GM19452 (cell line): ENCODE data around the gene ABCA10.
A peak's percentile ranks its signal among the peaks of the same experiment; 100 is the strongest.
"Not testable (repeated sequence)": the region's sequence is repeated elsewhere in the genome, so short reads cannot be mapped to it uniquely, and the experiment has no call there.

Experiments used
- ATAC-seq: cut with Tn5 transposase; IDR thresholded peaks from one replicate; pipeline ENCODE4 v1.9.1; 2021; ENCODE audit not compliant: unreplicated experiment

Gene ABCA10, protein sequence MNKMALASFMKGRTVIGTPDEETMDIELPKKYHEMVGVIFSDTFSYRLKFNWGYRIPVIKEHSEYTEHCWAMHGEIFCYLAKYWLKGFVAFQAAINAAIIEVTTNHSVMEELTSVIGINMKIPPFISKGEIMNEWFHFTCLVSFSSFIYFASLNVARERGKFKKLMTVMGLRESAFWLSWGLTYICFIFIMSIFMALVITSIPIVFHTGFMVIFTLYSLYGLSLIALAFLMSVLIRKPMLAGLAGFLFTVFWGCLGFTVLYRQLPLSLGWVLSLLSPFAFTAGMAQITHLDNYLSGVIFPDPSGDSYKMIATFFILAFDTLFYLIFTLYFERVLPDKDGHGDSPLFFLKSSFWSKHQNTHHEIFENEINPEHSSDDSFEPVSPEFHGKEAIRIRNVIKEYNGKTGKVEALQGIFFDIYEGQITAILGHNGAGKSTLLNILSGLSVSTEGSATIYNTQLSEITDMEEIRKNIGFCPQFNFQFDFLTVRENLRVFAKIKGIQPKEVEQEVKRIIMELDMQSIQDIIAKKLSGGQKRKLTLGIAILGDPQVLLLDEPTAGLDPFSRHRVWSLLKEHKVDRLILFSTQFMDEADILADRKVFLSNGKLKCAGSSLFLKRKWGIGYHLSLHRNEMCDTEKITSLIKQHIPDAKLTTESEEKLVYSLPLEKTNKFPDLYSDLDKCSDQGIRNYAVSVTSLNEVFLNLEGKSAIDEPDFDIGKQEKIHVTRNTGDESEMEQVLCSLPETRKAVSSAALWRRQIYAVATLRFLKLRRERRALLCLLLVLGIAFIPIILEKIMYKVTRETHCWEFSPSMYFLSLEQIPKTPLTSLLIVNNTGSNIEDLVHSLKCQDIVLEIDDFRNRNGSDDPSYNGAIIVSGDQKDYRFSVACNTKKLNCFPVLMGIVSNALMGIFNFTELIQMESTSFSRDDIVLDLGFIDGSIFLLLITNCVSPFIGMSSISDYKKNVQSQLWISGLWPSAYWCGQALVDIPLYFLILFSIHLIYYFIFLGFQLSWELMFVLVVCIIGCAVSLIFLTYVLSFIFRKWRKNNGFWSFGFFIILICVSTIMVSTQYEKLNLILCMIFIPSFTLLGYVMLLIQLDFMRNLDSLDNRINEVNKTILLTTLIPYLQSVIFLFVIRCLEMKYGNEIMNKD (N-terminal part only)

DNA sequence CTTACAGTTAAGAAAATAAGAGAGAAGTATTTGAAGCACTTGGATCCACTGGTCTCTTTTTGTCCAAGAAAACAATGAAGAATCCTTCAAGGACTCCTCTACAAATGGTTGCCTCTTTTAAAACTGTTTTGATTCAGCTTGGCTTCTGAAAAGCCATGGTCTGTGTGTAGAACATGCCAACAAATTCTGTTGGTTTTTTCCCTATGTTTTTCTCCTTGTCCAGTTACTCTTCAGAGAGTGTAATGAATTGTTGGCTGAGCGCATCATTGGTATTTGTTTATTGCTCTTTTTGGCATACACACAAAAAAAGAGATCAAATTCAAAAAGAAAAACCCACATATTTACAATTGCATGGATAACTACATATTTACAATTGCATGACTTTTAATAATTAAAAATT is at the start of gene ABCA10:
Gene ABCA10, minus strand, starts transcription at position 249 of the 400 bp plus-strand sequence. CDS start 3,466 bp downstream, outside the sequence.
- no peak for ATAC-seq

DNA sequence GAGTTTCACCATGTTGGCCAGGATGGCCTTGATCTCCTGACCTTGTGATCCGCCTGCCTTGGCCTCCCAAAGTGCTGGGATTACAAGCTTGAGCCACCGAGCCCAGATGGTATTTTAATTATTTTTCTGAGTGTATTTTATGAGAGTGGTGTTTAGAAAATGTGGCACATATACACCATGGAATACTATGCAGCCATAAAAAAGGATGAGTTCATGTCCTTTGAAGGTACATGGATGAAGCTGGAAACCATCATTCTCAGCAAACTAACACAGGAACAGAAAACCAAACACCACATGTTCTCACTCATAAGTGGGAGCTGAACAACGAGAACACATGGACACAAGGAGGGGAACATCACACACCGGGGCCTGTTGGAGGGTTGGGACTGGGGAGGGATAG is 47.7 kb upstream of the ABCA10 start:
- not testable (repeated sequence) for ATAC-seq

DNA sequence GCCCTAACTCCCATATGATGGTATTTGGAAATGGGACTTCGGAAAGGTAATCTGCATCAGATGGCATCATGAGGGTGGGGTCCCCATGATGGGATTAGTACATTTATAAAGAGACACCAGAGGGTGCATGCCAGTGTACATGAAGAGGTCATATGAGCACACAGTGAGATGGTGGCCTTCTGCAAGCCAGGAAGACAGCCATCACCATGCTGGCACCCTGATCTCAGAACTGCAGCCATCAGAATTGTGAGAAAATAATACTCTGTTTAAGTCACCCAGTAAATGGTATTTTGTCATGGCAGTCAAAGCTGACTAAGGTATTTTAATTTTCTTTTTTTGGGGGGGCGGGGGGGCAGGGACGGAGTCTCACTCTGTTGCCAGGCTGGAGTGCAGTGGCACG is 47.1 kb upstream of the ABCA10 start:
- no peak for ATAC-seq

DNA sequence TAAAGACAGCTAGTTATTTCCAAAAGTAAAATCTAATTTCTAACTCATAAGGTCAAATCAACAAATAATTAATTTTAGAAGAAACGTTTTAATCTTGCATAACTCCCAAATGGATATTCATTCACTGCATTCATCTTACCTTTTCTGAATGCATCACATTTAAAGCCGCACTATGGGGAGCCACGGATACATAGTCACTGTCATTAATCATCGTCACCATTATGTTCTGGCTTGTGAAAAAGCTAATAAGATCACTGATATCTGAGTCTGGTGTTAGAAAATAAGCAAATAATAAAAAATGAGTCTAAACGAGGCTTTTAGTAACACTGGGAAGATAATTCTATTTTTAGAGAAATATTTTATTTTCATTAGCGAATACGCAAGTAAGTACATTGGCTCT is 42.4 kb upstream of the ABCA10 start:
- ATAC-seq = no peak

DNA sequence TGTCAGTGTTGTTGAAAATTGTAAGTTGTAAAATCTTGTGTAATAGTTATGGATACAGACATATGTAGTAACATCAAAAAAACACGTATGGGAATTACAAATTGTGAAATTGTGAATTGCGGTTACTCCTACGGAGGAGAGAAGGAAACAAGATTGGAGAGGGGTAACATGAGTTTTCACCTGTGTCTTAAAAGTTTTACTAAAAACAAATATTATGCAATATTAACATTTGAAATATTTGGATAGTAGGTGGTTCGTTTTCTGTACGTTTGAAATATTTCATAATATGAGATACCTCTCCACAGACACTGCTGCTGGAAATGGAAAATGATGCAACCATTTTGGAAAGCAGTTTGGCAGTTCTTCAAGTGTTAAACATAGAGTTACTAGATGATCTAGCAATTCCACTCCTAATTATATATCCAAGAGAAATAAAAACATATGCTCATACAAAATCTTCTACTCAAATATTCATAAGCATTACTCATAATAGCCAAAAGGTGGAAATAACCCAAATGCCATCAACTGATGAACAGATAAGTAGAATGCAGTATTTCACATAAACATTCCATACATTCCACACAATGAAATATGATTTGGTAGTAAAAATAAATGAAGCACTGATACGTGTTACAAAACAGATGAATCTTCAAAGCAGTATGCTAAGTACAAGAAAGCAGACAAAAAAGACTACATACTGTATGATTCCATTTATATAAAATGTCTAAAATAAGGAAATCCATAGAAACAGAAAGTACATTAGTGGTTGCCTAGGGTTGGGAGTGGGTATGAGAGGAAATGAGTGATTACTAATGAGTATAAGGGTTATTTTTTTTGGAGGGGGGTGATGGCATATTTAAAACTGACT is 40.7 kb upstream of the ABCA10 start:
- ATAC-seq = no peak

DNA sequence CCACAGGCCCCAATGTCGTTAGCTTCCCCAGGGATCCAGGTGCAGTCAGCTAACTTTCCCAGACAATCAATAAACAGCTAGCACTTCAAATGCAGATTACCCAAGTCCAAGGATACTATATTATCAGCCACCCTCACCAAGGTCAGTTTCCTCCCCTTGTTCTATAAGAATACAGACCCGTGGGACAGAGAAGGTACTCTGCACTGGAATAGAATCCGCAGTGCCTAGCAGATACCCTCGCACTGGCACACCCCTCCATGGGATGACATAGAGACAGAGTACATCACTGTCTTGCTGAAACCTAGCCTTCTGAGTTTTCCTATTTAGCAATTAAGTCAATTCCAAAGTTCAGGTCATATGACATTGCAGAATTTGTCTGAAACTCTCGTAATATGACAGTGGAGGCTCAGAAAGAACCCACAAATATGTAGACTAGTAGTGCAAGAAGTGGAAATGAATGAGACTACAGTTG is 40.0 kb upstream of the ABCA10 start:
- no peak for ATAC-seq

DNA sequence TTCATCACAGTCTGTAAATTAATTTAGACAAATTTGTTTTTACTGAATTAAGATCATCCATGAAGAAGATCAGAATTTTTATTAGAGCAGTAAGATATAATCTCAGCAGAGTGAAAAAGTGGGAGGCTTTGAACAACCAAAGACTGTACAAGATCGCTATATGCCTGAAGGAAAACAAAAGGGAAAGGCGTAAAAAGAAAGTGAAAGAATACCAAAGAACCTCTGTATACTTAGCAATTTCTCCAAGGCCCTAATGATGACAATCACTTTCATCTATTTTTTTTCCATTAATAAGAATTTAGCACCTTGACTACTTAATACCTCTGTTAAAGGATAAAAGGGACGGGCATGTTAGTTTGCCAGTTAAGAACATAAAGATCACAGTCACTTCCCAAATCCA is 38.6 kb upstream of the ABCA10 start:
- ATAC-seq = no peak

DNA sequence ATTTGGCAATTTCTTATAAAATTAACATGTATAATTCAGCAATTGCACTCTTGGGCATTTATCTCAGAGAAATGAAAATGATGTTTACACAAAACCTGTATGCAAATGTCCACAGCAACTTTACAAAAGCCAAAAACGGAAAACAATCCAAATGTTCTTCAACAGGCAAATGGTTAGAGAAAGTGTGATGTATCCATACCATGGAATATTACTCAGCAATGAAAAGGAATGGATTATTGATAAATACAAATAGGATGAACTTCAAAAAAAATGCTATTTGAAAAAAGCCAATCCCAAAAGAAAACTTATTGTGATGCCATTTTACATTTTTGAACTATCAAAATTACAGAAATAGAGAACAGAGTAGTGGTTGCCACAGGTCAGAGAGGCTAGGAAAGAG is 37.2 kb upstream of the ABCA10 start:
- no peak for ATAC-seq

DNA sequence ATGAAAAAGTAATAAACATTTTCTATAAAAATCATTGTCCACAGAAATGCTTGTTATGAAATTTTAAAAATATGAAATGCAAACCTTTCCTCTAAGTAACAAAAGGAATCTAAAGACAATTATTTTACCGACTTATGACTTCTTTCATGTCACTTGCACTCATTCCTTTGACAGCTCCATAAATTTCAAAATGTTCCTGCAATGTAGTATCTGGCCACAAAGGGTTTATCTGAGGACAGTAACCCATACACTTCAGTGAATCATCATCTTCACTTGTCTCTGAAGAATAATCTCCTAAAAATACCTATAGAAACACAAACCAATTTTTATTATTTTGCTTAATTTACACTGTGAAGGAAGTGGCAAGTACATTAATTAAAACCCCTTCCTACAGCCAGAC is 25.6 kb upstream of the ABCA10 start:
- no peak for ATAC-seq

DNA sequence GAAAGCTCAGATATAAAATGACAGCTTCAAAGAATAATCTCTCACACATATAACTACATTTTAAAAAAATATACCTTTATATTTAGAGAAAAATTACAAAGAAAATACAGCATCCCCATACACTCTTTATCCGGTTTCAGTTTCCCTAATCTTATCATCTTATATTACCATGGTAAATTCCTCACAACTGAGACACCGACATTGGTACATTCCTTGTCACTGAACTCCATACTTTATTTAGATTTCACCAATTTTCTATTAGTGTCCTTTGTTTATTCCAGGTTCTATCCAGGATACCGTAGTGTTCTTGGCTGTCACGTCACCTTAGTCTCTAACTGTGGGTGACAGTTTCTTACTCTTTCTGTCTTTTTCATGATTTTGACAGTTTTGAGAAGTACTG is 22.0 kb upstream of the ABCA10 start:
- no peak for ATAC-seq

DNA sequence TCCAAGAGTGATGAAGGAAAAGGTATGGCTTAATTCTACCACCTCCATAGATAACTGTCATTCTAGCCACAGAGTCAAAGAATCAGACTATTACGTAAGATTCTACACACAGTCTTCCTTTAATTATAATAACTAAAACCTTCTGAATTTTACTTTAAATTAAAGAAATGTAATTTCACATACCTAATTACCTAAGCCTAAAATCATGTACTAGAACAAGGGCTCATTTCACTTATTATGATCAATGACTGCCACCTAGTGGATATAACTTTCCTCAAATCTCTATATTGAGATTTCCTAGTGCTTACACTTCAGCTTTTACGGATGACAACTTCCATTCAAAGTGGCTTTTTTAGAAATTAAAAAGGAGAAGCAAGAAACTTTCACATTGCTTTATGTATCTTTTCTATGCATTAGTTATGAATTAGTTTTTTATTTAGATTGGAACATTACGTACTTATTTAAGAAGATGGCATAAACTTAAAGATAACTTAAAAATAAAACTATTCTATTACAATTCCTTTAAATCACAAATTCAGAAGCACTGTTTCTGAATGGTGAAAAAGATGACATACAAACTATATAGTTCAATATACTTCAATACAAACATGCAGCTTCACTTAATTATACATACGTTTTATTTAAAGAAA is 18.2 kb upstream of the ABCA10 start:
- no peak for ATAC-seq

DNA sequence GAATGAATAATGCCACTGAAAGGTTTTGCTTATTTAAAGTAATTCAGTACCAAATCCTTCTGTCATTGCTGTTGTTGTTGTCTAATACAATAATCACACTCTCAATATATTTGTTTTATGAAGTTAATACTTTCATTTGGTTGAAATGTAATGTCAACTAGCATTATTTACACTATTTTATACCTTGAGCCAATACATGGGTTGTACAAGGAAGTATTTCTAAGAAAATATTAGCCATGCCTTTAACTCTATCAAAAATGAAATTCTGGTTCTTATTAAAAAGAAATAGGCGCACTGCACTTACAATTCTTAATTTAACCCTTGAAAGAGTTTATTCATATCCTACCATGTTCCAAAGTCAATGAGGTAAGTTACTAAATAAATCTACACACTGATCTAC is 17.6 kb upstream of the ABCA10 start:
- ATAC-seq = no peak

DNA sequence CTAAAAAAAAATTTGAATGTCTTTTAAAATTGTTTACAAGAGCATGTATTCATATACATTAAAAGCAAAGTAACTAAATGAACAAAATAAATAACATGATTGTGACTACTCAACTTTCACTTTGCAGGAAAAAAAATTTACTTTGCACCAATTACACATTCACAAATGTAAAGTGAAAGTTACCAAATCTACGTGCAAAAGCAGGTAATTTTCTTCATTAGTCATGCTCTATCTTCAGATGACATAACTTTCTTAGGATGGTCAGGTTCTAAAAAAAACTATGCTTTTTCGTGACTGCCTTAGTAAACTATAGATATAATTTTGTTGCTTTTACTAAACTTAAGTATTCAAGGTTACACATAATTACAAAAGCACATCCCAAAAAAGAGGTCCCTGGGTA is 17.0 kb upstream of the ABCA10 start:
- ATAC-seq = no peak

DNA sequence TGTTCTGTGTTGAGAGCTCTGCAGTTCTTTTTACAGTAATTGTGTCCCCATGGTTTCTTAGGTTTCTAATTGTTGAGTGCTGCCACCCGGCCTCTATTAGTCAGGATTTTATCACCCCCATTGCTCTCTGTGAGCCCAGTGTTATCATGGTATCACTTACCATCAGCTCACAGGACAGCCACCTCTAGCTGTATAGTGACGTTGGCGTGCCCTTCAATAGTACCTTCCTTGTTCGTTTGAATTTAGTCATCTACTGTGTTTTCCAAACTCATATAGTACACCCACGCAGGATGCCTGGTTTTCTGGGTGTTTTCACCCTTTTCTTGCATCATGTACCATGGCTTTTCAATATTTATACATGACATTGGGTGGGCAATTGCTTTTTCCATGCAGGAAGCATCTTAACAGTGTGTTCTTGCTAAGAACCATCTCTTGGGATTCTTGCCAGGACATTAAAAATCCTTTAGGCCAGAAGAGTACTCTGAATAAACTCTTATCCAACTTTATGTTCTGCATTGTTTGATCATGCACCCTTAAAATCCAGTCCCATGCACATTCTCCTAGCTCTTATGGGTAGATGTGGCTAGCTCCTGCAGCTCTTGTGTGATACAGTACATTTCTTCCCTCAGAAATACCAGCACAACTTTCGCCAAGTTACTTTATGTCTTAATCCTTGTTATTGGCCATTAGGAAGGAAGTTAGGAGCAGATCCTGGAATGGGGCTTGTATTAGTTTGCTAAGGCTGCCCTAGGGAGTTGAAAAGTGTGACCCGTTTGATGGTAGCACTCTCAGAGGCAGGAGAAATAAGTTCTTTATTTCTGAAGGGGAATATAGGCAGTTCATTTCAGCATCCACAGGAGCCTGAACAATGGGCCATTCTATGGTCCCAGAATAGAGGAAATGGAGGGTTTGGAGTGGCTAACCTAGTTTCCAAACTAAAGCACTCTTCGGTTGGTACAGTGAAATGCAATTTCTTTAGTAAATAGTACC is 11.3 kb upstream of the ABCA10 start:
- no peak for ATAC-seq

DNA sequence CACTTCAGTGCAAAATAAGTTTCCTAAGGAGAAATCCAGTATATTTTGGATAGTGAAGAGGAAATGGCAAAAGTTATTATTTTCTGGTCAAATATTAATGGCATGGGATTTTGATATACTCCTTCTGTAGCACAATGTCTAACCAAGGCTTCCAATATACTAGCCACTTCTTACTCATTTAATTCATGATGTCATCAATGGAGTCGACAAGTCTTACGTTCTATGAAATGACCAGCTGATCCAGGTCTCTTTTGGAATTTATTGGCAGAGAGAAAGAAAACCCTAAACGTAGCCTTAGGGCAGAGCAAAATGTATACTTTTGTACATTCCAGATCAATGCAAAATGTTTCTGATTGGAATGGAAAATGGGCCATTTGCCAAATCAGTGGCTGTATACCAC is 8.3 kb upstream of the ABCA10 start:
- no peak for ATAC-seq

DNA sequence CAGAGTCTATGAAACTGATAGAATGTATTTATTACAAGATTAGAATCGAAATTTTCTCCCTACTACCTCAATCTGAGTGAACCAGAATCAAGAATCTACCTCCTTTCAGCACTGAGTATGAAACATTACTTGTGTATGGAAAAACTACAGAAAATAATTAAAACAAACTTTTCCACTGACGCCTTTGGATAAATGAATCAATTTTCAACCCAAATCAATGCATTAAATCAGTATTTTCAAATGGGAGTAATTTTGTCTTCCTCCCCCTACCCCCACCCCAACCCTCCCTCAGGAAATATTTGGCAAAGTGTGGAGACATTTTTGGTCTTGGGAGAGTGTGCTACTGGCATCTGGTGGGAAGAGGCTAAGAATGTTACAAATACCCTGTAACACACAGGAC is 7.8 kb upstream of the ABCA10 start:
- no peak for ATAC-seq

DNA sequence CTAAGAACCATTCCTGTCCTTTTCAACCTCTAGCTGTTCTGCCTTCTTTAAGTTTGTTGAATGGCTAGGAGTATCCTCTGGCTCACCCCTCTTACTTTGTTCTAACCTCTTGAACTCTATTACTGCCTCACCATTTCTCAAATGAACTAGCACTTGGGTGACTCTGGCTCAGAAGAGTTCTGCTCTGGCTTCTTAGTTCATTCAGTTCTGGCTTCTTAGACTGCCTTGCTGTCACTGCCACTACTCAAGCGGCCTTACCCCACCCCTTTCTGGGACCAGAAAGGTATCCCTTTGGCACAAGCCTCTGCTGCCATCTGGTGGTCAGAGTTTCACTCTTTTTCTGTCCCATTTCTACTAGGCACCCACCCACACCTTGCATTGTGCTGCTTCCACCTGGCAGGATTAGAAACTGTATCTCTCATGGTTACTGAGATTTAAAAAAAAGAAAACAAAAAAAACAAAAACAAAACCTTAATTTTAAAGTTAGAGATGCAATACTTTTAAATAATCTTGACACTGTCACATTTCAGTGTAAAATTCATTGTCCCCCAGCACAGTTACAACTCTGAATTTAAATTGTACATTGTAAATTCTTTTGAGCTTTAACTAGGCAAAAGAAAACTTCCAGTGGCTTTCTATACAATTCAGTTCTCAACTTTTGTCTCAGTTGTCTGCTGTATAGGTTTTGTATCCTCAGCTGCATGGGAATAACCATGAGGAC is 6.9 kb upstream of the ABCA10 start:
- ATAC-seq = peak; percentile 84

DNA sequence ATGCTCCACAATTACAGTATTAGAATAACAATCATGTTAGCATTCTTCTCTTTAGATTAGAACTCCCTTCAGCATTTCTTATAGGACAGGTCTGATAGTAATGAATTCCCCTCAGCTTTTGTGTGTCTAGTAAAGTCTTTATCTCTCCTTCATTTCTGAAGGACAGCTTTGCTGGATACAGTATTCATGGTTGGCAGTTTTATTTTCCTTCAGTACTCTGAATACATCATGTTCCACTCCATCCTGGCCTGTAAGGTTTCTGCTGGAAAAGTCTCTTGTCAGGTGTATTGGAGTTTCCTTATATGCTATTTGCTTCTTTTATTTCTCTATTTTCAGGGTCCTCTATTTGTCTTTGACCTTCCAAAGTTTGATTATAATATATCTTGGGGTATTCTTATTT is 4.0 kb upstream of the ABCA10 start:
- no peak for ATAC-seq
